H1 (cell line): ENCODE measurements around the gene RPTOR. TPM values are rescaled to one million over a fixed set of nuclear protein-coding genes. Genes with fewer than 3 reads are reported as not detected.

Experiments
- SAP30 ChIP-seq: fragments of 300-600 bp; sonication (generic); IDR thresholded peaks from 2 replicates; pipeline ENCODE4 v1.7.1; 2012; ENCODE audit warnings: low read length, moderate library complexity, mild to moderate bottlenecking, inconsistent platforms; ENCODE audit not compliant: insufficient read depth, insufficient replicate concordance
- YY1 ChIP-seq: IDR thresholded peaks from 2 replicates; pipeline ENCODE4 v1.6.1; 2011; ENCODE audit warnings: low read depth, mild to moderate bottlenecking, low read length
- polyA plus RNA-seq, 7 experiments: library from polyadenylated mRNA; depleted of rRNA in 3 of 7; stranded (reverse) in 5 of 7; unstranded in 2 of 7; fragments of >200 nt in 5 of 7; fragments of 200-250 nt in 2 of 7; gene quantifications; 1 replicate in 5 of 7; 2 replicates in 1 of 7; 4 replicates in 1 of 7; pipeline versions ENCODE4 v1.2.1 to v1.2.3, GENCODE V29; 2011 to 2013; ENCODE audit warnings: missing spikeins in 2 of 7, mixed read lengths in 2 of 7
- total RNA-seq: library from RNA; stranded (reverse); fragmentation: NEBNext Ultra II Directional; extraction: Animal tissue kit (Norgen Biotek cat#: 25700); gene quantifications from 2 replicates; pipeline ENCODE4 v1.2.1, GENCODE V29; 2021
- TF ChIP-seq, protein P1 (sequence below): IDR thresholded peaks from 2 replicates; pipeline ENCODE4 v1.6.1; 2012; ENCODE audit warnings: low read length, inconsistent platforms

RPTOR gene
- total and polyA plus RNA-seq, 2 of the 8 experiments (the other 6 are each of a cell fraction or from before 2014, with no cell fraction given), result 6.9 to 28.7 TPM

- TF ChIP-seq, protein P1, sequence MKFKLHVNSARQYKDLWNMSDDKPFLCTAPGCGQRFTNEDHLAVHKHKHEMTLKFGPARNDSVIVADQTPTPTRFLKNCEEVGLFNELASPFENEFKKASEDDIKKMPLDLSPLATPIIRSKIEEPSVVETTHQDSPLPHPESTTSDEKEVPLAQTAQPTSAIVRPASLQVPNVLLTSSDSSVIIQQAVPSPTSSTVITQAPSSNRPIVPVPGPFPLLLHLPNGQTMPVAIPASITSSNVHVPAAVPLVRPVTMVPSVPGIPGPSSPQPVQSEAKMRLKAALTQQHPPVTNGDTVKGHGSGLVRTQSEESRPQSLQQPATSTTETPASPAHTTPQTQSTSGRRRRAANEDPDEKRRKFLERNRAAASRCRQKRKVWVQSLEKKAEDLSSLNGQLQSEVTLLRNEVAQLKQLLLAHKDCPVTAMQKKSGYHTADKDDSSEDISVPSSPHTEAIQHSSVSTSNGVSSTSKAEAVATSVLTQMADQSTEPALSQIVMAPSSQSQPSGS, result no peak
- TF ChIP-seq YY1 (no peak), SAP30 (no peak)
- TF ChIP-seq, all 59 proteins: peak for 0
Measured at GRCh38 chr17:80924807-80925610, 380.4 kb downstream of the RPTOR start (continued).
